ENCODE measurements around the gene DPP6.

GRCh38 chr7:154729056-154729455 is 676.9 kb downstream of the DPP6 start:
- TF ChIP-seq ZNF274 (IDR thresholded peaks at IDR 0.05; ENCODE audit: borderline replicate concordance, extremely low read depth, low read length), result no peak
- no peak for TF ChIP-seq HDAC6 (IDR thresholded peaks at IDR 0.05; ENCODE audit: low read depth, low read length)
- TF ChIP-seq EP300 (IDR thresholded peaks at IDR 0.05; ENCODE audit: borderline replicate concordance in 1 of 2, low read depth in 2 of 2, low read length in 2 of 2), result no peak
- no peak for TF ChIP-seq EZH2 (IDR thresholded peaks at IDR 0.05; ENCODE audit: low read depth, low read length, severe bottlenecking)
- TF ChIP-seq CTCF (IDR thresholded peaks at IDR 0.05; ENCODE audit: control extremely low read depth in 1 of 3, insufficient read depth in 1 of 3, low read depth in 1 of 3, low read length in 3 of 3), result no peak
